NCI-H2171 (cell line): ENCODE results near the gene MYNN.

ENCODE experiments used
- DNase-seq: peaks from one replicate; lab custom pipeline; 2025; lab: John Stamatoyannopoulos, UW

Gene MYNN

GRCh38 chr3:169835533-169835932 lies 62.3 kb downstream of the MYNN start:
- no peak for DNase-seq

- no peak for DNase-seq
Observed at GRCh38 chr3:169836078-169836941, 63.1 kb downstream of the MYNN start.

- DNase-seq, result no peak
Observed at GRCh38 chr3:169836942-169837275, 63.7 kb downstream of the MYNN start.

- no peak for DNase-seq
Observed at GRCh38 chr3:169838511-169839030, 65.4 kb downstream of the MYNN start.
